Uterus (tissue), 4 donors: Measurements from ENCODE around the gene VEZT. TPM values are rescaled to one million over a fixed set of nuclear protein-coding genes. Genes with fewer than 3 reads are reported as not detected.

ENCODE experiments used
- DNase-seq, 2 donors: peaks; one replicate each; pipeline ENCODE4 v3.0.0-alpha.2; 2019 to 2020
- H3K27ac ChIP-seq, 2 donors: fragments of 200-600 bp; sonication (generic); 1 replicate in 1 of 2; 2 replicates in 1 of 2; pipeline ENCODE4 v1.5.1; 2016 to 2018
- H3K27me3 ChIP-seq, 2 donors: fragments of 200-600 bp; sonication (generic); one replicate each; pipeline ENCODE4 v1.5.1; 2018 to 2019; ENCODE audit warnings: control low read depth in 1 of 2
- H3K36me3 ChIP-seq, 2 donors: fragments of 200-600 bp; sonication (generic); one replicate each; pipeline ENCODE4 v1.5.1; 2019; ENCODE audit warnings: control low read depth in 1 of 2
- H3K4me1 ChIP-seq, 2 donors: fragments of 200-600 bp; sonication (generic); one replicate each; pipeline ENCODE4 v1.5.1; 2018 to 2019; ENCODE audit warnings: control low read depth in 1 of 2
- H3K4me3 ChIP-seq, 2 donors: fragments of 200-600 bp; sonication (generic); 1 replicate in 1 of 2; 2 replicates in 1 of 2; pipeline ENCODE4 v1.5.1; 2018 to 2019; ENCODE audit warnings: mild to moderate bottlenecking in 1 of 2
- H3K9me3 ChIP-seq, 2 donors: fragments of 200-600 bp; sonication (generic); one replicate each; pipeline ENCODE4 v1.5.1; 2019; ENCODE audit warnings: control low read depth in 1 of 2
- CTCF ChIP-seq, 4 experiments: fragments of 200-600 bp in 2 of 4; fragments of 450-650 bp in 2 of 4; sonication (generic) in 2 of 4; IDR thresholded peaks; one replicate each; pipeline ENCODE4 v1.5.1; 2016 to 2019; ENCODE audit warnings: antibody characterized with exemption in 4 of 4, mild to moderate bottlenecking in 2 of 4, moderate library complexity in 1 of 4
- POLR2A ChIP-seq, 2 donors: fragments of 450-650 bp; IDR thresholded peaks; one replicate each; pipeline ENCODE4 v1.6.1; 2016; ENCODE audit warnings: antibody characterized with exemption in 2 of 2, mild to moderate bottlenecking in 1 of 2, moderate library complexity in 1 of 2
- intact Hi-C: fragments of 100-400 bp; cut with DNase I; formaldehyde crosslinking; loops from one replicate; pipeline ENCODE4 v1.15.1; 2023; ENCODE audit warnings: low total_unique reads
- total RNA-seq, 4 donors: library from RNA; depleted of rRNA in 3 of 4; stranded (reverse); fragments of >200 nt in 3 of 4; gene quantifications; one replicate each; pipeline versions ENCODE4 v1.1.0 to v1.2.4, GENCODE V29; 2014 to 2023
- donor health status: DM: yes; HTN: yes; CAD: no.

VEZT gene
- total RNA-seq, 4 donors from 2014 or later, result 38.9 to 172 (median 70.7) TPM

GRCh38 chr12:95316798-95317197 lies 99.2 kb downstream of the VEZT start:
- Histone ChIP-seq H3K27me3 (no peaks in the 10 kb centered on the region), H3K9me3 (no peaks in the 10 kb centered on the region), H3K27ac (no peak overlapping the region), H3K4me1 (no peaks in the 10 kb centered on the region), H3K4me3 (no peak overlapping the region), H3K36me3 (no peaks in the 10 kb centered on the region)
- no peak for DNase-seq
- TF ChIP-seq POLR2A (IDR thresholded peaks at IDR 0.05), result no peak
- no peak for TF ChIP-seq CTCF (IDR thresholded peaks at IDR 0.05)
- intact Hi-C loops, result no loop called here

GRCh38 chr12:95318071-95318545 lies 100.5 kb downstream of the VEZT start:
- H3K27ac ChIP-seq, result no peak overlapping the region
- TF ChIP-seq CTCF (IDR thresholded peaks at IDR 0.05), result no peak
- no peak for TF ChIP-seq POLR2A (IDR thresholded peaks at IDR 0.05)
- no peaks in the 10 kb centered on the region for H3K9me3 ChIP-seq
- intact Hi-C loops, result no loop called here
- no peak overlapping the region for H3K4me3 ChIP-seq
- H3K27me3 ChIP-seq, result no peaks in the 10 kb centered on the region
- H3K36me3 ChIP-seq, result no peaks in the 10 kb centered on the region
- no peaks in the 10 kb centered on the region for H3K4me1 ChIP-seq
- DNase-seq, result no peak

GRCh38 chr12:95319694-95320331 lies 102.2 kb downstream of the VEZT start:
- DNase-seq, result no peak
- no peak overlapping the region for H3K27ac ChIP-seq
- TF ChIP-seq POLR2A (IDR thresholded peaks at IDR 0.05), result no peak
- no peak for TF ChIP-seq CTCF (IDR thresholded peaks at IDR 0.05)
- no peaks in the 10 kb centered on the region for H3K36me3 ChIP-seq
- no peaks in the 10 kb centered on the region for H3K27me3 ChIP-seq
- H3K9me3 ChIP-seq, result no peaks in the 10 kb centered on the region
- H3K4me1 ChIP-seq, result no peaks in the 10 kb centered on the region
- intact Hi-C loops, result no loop called here
- no peak overlapping the region for H3K4me3 ChIP-seq

GRCh38 chr12:95321516-95322246 lies 104.1 kb downstream of the VEZT start:
- Histone ChIP-seq H3K4me1 (no peaks in the 10 kb centered on the region), H3K9me3 (no peaks in the 10 kb centered on the region), H3K27me3 (no peaks in the 10 kb centered on the region), H3K27ac (peak overlapping the region in 1 of 2 donors; percentile 53), H3K36me3 (no peaks in the 10 kb centered on the region), H3K4me3 (no peak overlapping the region)
- TF ChIP-seq POLR2A (IDR thresholded peaks at IDR 0.05) (no peak), CTCF (IDR thresholded peaks at IDR 0.05) (no peak)
- no peak for DNase-seq
- intact Hi-C loops, result no loop called here

- intact Hi-C loops, result no loop called here
- no peak overlapping the region for H3K4me3 ChIP-seq
- peak overlapping the region in 1 of 2 donors; percentile 53 for H3K27ac ChIP-seq
Observed at GRCh38 chr12:95322326-95322725, 104.7 kb downstream of the VEZT start.

More at GRCh38 chr12:95322326-95322725, 104.7 kb downstream of the VEZT start:
- Histone ChIP-seq H3K9me3 (no peaks in the 10 kb centered on the region), H3K36me3 (no peaks in the 10 kb centered on the region), H3K4me1 (no peaks in the 10 kb centered on the region), H3K27me3 (no peaks in the 10 kb centered on the region)
- TF ChIP-seq CTCF (IDR thresholded peaks at IDR 0.05) (no peak), POLR2A (IDR thresholded peaks at IDR 0.05) (no peak)
- DNase-seq, result no peak
